ENCODE measurements around the gene KEAP1. TPM values are rescaled to one million over a fixed set of nuclear protein-coding genes. Genes with fewer than 3 reads are reported as not detected.
"Not testable (repeated sequence)": the region's sequence is repeated elsewhere in the genome, so short reads cannot be mapped to it uniquely, and the experiment has no call there.

Gene KEAP1
- total RNA-seq, 5 donors from 2014 or later (not counting 1 experiment from before 2014, with no cell fraction given): 18.4 to 64.2 (median 56.0) TPM

GRCh38 chr19:10532457-10532856, 29.3 kb upstream of the KEAP1 start:
- ChIA-PET POLR2A (no interaction called here), CTCF (interaction anchor here (0.6 to 0.9 kb wide), 4 partner anchors 17 to 156 kb away, joined by 3 to 11 read pairs (median 6); no protein-coding TSS in a partner anchor)
- H3K36me3 ChIP-seq (ENCODE audit: control insufficient read depth in 2 of 2, extremely low read depth in 1 of 2, insufficient read depth in 1 of 2, low read length in 1 of 2): no peaks in the 10 kb centered on the region
- no peaks in the 10 kb centered on the region for H3K36me3 Mint-ChIP-seq
- no peak overlapping the region for H3K27ac ChIP-seq (ENCODE audit: low read length)
- no peaks in the 10 kb centered on the region for H3K9me3 ChIP-seq
- ATAC-seq (replicated peaks in 1 of 4) (no peak), DNase-seq (no peak)
- H3K9me3 Mint-ChIP-seq: no peaks in the 10 kb centered on the region
- no peaks in the 10 kb centered on the region for H3K4me1 Mint-ChIP-seq
- WGBS (ENCODE audit: insufficient coverage): no CpG with 5 or more reads among the region's 1 CpG
- H3K4me3 ChIP-seq (ENCODE audit: control insufficient read depth in 1 of 2, extremely low read depth in 1 of 2, low read length in 1 of 2): no peak overlapping the region
- H3K4me1 ChIP-seq (ENCODE audit: control insufficient read depth in 1 of 2, extremely low read depth in 1 of 2, insufficient read depth in 2 of 2, low read length in 2 of 2): no peaks in the 10 kb centered on the region
- peaks cover 0 to 13% of the 10 kb centered on the region in 2 experiments for H3K27me3 ChIP-seq (replicated peaks in 1 of 2; ENCODE audit: control insufficient read depth in 2 of 2, extremely low read depth in 1 of 2, insufficient read depth in 2 of 2, low read length in 1 of 2)
- H3K27ac Mint-ChIP-seq: no peak overlapping the region
- H3K4me3 Mint-ChIP-seq: no peak overlapping the region
- peaks cover 4 to 12% of the 10 kb centered on the region in 2 donors for H3K27me3 Mint-ChIP-seq

DNA sequence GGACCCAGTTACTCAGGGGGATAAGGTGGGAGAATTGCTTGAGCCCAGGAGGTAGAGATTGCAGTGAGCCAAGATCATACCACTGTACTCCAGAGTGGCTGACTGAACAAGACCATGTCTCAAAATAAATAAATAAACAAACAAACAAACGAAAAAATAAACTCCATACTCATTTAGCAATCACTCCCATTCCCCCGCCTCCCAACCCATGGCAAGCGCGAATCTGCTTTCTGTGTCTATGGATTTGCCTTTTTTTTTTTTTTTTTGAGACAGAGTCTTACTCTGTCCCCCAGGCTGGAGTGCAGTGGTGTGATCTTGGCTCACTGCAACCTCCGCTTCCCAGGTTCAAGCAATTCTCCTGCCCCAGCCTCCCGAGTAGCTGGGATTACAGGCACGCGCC, 23.7 kb upstream of the KEAP1 start:
- H3K9me3 Mint-ChIP-seq; H3K27ac Mint-ChIP-seq; H3K4me1 Mint-ChIP-seq; POLR2A ChIA-PET; H3K27me3 ChIP-seq (replicated peaks in 1 of 2; ENCODE audit: control insufficient read depth in 2 of 2, extremely low read depth in 1 of 2, insufficient read depth in 2 of 2, low read length in 1 of 2); H3K4me3 ChIP-seq (ENCODE audit: control insufficient read depth in 1 of 2, extremely low read depth in 1 of 2, low read length in 1 of 2); H3K4me3 Mint-ChIP-seq; H3K36me3 Mint-ChIP-seq; ATAC-seq (replicated peaks in 1 of 4); H3K27me3 Mint-ChIP-seq; H3K27ac ChIP-seq (ENCODE audit: low read length); H3K36me3 ChIP-seq (ENCODE audit: control insufficient read depth in 2 of 2, extremely low read depth in 1 of 2, insufficient read depth in 1 of 2, low read length in 1 of 2); CTCF ChIA-PET; H3K9me3 ChIP-seq; DNase-seq: not testable (repeated sequence)
- no CpG with 5 or more reads among the region's 8 CpGs for WGBS (ENCODE audit: insufficient coverage)
- H3K4me1 ChIP-seq (ENCODE audit: control insufficient read depth in 1 of 2, extremely low read depth in 1 of 2, insufficient read depth in 2 of 2, low read length in 2 of 2): peaks cover 0 to 27% of the 10 kb centered on the region in 2 experiments

- ATAC-seq (replicated peaks in 1 of 4) (no peak), DNase-seq (no peak)
- Histone ChIP-seq H3K4me1 (ENCODE audit: control insufficient read depth in 1 of 2, extremely low read depth in 1 of 2, insufficient read depth in 2 of 2, low read length in 2 of 2) (peaks cover 0 to 39% of the 10 kb centered on the region in 2 experiments), H3K36me3 (ENCODE audit: control insufficient read depth in 2 of 2, extremely low read depth in 1 of 2, insufficient read depth in 1 of 2, low read length in 1 of 2) (no peaks in the 10 kb centered on the region), H3K27me3 (replicated peaks in 1 of 2; ENCODE audit: control insufficient read depth in 2 of 2, extremely low read depth in 1 of 2, insufficient read depth in 2 of 2, low read length in 1 of 2) (peaks cover 0 to 9% of the 10 kb centered on the region in 2 experiments), H3K27ac (ENCODE audit: low read length) (no peak overlapping the region), H3K4me3 (ENCODE audit: control insufficient read depth in 1 of 2, extremely low read depth in 1 of 2, low read length in 1 of 2) (no peak overlapping the region), H3K9me3 (no peaks in the 10 kb centered on the region)
- ChIA-PET POLR2A (no interaction called here), CTCF (interaction anchor here (0.6 kb wide), 2 partner anchors 35 to 36 kb away, joined by 4 to 9 read pairs; no protein-coding TSS in a partner anchor)
- no peak overlapping the region for H3K4me3 Mint-ChIP-seq
- no peaks in the 10 kb centered on the region for H3K27me3 Mint-ChIP-seq
- H3K4me1 Mint-ChIP-seq: peaks cover 0 to 2% (median 0%) of the 10 kb centered on the region in 3 donors
- H3K9me3 Mint-ChIP-seq: no peaks in the 10 kb centered on the region
- no peak overlapping the region for H3K27ac Mint-ChIP-seq
- H3K36me3 Mint-ChIP-seq: no peaks in the 10 kb centered on the region
- 94% methylated on average over 5 of the region's 7 CpGs for WGBS (ENCODE audit: insufficient coverage)
These were observed 22.5 kb upstream of the KEAP1 start for GRCh38 chr19:10525636-10526035.

GRCh38 chr19:10523135-10523636, 20.0 kb upstream of the KEAP1 start:
- CTCF ChIA-PET: interaction anchor here in 1 of 2 donors (0.6 to 0.7 kb wide), 3 partner anchors 15 to 109 kb away, joined by 3 to 4 read pairs (median 3); no protein-coding TSS in a partner anchor
- POLR2A ChIA-PET: no interaction called here
- Histone ChIP-seq H3K4me3 (ENCODE audit: control insufficient read depth in 1 of 2, extremely low read depth in 1 of 2, low read length in 1 of 2) (no peak overlapping the region), H3K27me3 (replicated peaks in 1 of 2; ENCODE audit: control insufficient read depth in 2 of 2, extremely low read depth in 1 of 2, insufficient read depth in 2 of 2, low read length in 1 of 2) (peaks cover 0 to 30% of the 10 kb centered on the region in 2 experiments), H3K36me3 (ENCODE audit: control insufficient read depth in 2 of 2, extremely low read depth in 1 of 2, insufficient read depth in 1 of 2, low read length in 1 of 2) (no peaks in the 10 kb centered on the region), H3K9me3 (no peaks in the 10 kb centered on the region), H3K4me1 (ENCODE audit: control insufficient read depth in 1 of 2, extremely low read depth in 1 of 2, insufficient read depth in 2 of 2, low read length in 2 of 2) (peaks cover 2 to 64% of the 10 kb centered on the region in 2 experiments), H3K27ac (ENCODE audit: low read length) (peak overlapping the region; percentile 75)
- H3K9me3 Mint-ChIP-seq: no peaks in the 10 kb centered on the region
- no peak overlapping the region for H3K4me3 Mint-ChIP-seq
- peak in 8 of 35 experiments; percentile 22 to 77 (median 38) for DNase-seq
- no CpG with 5 or more reads among the region's 3 CpGs for WGBS (ENCODE audit: insufficient coverage)
- H3K4me1 Mint-ChIP-seq: peaks cover 14 to 16% (median 15%) of the 10 kb centered on the region in 3 donors
- H3K36me3 Mint-ChIP-seq: no peaks in the 10 kb centered on the region
- peaks cover 10 to 18% of the 10 kb centered on the region in 2 donors for H3K27me3 Mint-ChIP-seq
- ATAC-seq (replicated peaks in 1 of 4): peak in 1 of 4 experiments; percentile 75
- no peak overlapping the region for H3K27ac Mint-ChIP-seq

DNA sequence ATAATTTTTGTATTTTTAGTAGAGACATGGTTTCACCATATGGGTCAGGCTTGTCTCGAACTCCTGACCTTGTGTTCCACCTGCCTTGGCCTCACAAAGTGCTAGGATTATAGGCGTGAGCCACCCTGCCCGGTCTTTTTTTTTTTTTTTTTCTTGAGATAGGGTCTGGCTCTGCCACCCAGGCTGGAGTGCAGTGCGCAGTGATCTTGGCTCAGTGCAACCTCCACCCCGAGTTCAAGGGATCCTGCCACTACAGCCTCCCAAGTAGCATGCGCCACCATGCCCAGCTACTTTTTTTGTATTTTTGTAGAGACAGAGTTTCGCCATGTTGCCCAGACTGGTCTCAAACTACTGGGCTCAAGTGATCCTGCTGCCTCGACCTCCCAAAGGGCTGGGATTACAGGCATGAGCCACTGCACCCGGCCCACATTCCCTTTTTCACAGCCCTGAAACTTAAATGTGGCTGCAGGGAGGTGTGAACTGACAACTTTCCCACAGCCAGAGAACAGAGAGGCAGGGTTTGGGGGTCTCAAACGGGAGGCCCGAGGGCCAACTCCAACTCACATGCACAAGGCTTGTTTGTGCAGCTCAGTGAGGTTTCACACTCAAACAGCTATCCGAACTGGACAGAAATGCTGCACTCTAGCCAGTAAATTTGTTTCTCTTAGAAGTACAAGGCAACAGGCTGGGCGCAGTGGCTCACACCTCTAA, 18.5 kb upstream of the KEAP1 start:
- Mint-ChIP-seq H3K4me3 (no peak overlapping the region), H3K27me3 (peaks cover 18 to 25% of the 10 kb centered on the region in 2 donors), H3K36me3 (no peaks in the 10 kb centered on the region), H3K27ac (no peak overlapping the region), H3K9me3 (no peaks in the 10 kb centered on the region), H3K4me1 (peaks cover 20 to 23% (median 23%) of the 10 kb centered on the region in 3 donors)
- H3K9me3 ChIP-seq: no peaks in the 10 kb centered on the region
- POLR2A ChIA-PET: no interaction called here
- DNase-seq (no peak), ATAC-seq (replicated peaks in 1 of 4) (no peak)
- peak overlapping the region; percentile 12 for H3K27ac ChIP-seq (ENCODE audit: low read length)
- H3K36me3 ChIP-seq (ENCODE audit: control insufficient read depth in 2 of 2, extremely low read depth in 1 of 2, insufficient read depth in 1 of 2, low read length in 1 of 2): no peaks in the 10 kb centered on the region
- H3K4me3 ChIP-seq (ENCODE audit: control insufficient read depth in 1 of 2, extremely low read depth in 1 of 2, low read length in 1 of 2): no peak overlapping the region
- CTCF ChIA-PET: interaction anchor here in 1 of 2 donors (0.9 kb wide), 1 partner anchor 9 kb away, joined by 5 read pairs; no protein-coding TSS in a partner anchor
- H3K4me1 ChIP-seq (ENCODE audit: control insufficient read depth in 1 of 2, extremely low read depth in 1 of 2, insufficient read depth in 2 of 2, low read length in 2 of 2): peaks cover 10 to 79% of the 10 kb centered on the region in 2 experiments
- 83% methylated on average over 9 of the region's 13 CpGs for WGBS (ENCODE audit: insufficient coverage)
- peaks cover 2 to 44% of the 10 kb centered on the region in 2 experiments for H3K27me3 ChIP-seq (replicated peaks in 1 of 2; ENCODE audit: control insufficient read depth in 2 of 2, extremely low read depth in 1 of 2, insufficient read depth in 2 of 2, low read length in 1 of 2)

GRCh38 chr19:10520652-10521318, 17.6 kb upstream of the KEAP1 start:
- 69% methylated on average over 6 of the region's 15 CpGs for WGBS (ENCODE audit: insufficient coverage)
- Histone ChIP-seq H3K9me3 (no peaks in the 10 kb centered on the region), H3K4me3 (ENCODE audit: control insufficient read depth in 1 of 2, extremely low read depth in 1 of 2, low read length in 1 of 2) (no peak overlapping the region), H3K36me3 (ENCODE audit: control insufficient read depth in 2 of 2, extremely low read depth in 1 of 2, insufficient read depth in 1 of 2, low read length in 1 of 2) (no peaks in the 10 kb centered on the region), H3K27ac (ENCODE audit: low read length) (peak overlapping the region; percentile 38), H3K4me1 (ENCODE audit: control insufficient read depth in 1 of 2, extremely low read depth in 1 of 2, insufficient read depth in 2 of 2, low read length in 2 of 2) (peaks cover 10 to 79% of the 10 kb centered on the region in 2 experiments), H3K27me3 (replicated peaks in 1 of 2; ENCODE audit: control insufficient read depth in 2 of 2, extremely low read depth in 1 of 2, insufficient read depth in 2 of 2, low read length in 1 of 2) (peaks cover 5 to 50% of the 10 kb centered on the region in 2 experiments)
- ATAC-seq (replicated peaks in 1 of 4): no peak
- Mint-ChIP-seq H3K4me1 (peaks cover 21 to 27% (median 25%) of the 10 kb centered on the region in 3 donors), H3K27me3 (peaks cover 24 to 33% of the 10 kb centered on the region in 2 donors), H3K4me3 (no peak overlapping the region), H3K9me3 (no peaks in the 10 kb centered on the region), H3K36me3 (no peaks in the 10 kb centered on the region), H3K27ac (no peak overlapping the region)
- ChIA-PET CTCF (interaction anchor here in 1 of 2 donors (0.6 kb wide), 2 partner anchors 9 to 32 kb away, joined by 3 read pairs; no protein-coding TSS in a partner anchor), POLR2A (no interaction called here)
- peak in 1 of 35 experiments; percentile 33 for DNase-seq
